KOPT-K1 (cell line): ENCODE data around the gene CPLX3.

Experiments
- H3K27ac ChIP-seq: fragments of 200-600 bp; sonication (generic); 2 replicates; pipeline ENCODE4 v1.5.1; 2016; ENCODE audit warnings: antibody characterized with exemption, mild to moderate bottlenecking, low read depth, low read length; ENCODE audit not compliant: poor library complexity, severe bottlenecking
- H3K36me3 ChIP-seq: fragments of 200-600 bp; sonication (generic); 2 replicates; pipeline ENCODE4 v1.5.1; 2017; ENCODE audit warnings: antibody characterized with exemption, mild to moderate bottlenecking, low read length, moderate library complexity; ENCODE audit not compliant: insufficient read depth
- H3K9me3 ChIP-seq: fragments of 200-600 bp; sonication (generic); 2 replicates; pipeline ENCODE4 v1.5.1; 2017; ENCODE audit warnings: antibody characterized with exemption, low read length, mild to moderate bottlenecking; ENCODE audit not compliant: insufficient read depth, poor library complexity, severe bottlenecking

Gene CPLX3

GRCh38 chr15:74855857-74856256, 29.4 kb downstream of the CPLX3 start:
- peaks cover 49% of the 10 kb centered on the region for H3K36me3 ChIP-seq
- H3K9me3 ChIP-seq = no peaks in the 10 kb centered on the region
- no peak overlapping the region for H3K27ac ChIP-seq

- Histone ChIP-seq H3K27ac (no peak overlapping the region), H3K9me3 (no peaks in the 10 kb centered on the region), H3K36me3 (peaks cover 42% of the 10 kb centered on the region)
These were observed 30.1 kb downstream of the CPLX3 start for GRCh38 chr15:74856537-74856936.

GRCh38 chr15:74857082-74857655, 30.7 kb downstream of the CPLX3 start:
- Histone ChIP-seq H3K36me3 (peaks cover 36% of the 10 kb centered on the region), H3K9me3 (no peaks in the 10 kb centered on the region), H3K27ac (no peak overlapping the region)

GRCh38 chr15:74857671-74858368, 31.4 kb downstream of the CPLX3 start:
- Histone ChIP-seq H3K36me3 (peaks cover 29% of the 10 kb centered on the region), H3K9me3 (no peaks in the 10 kb centered on the region), H3K27ac (no peak overlapping the region)

GRCh38 chr15:74858369-74858740, 31.9 kb downstream of the CPLX3 start:
- Histone ChIP-seq H3K9me3 (no peaks in the 10 kb centered on the region), H3K36me3 (peaks cover 24% of the 10 kb centered on the region), H3K27ac (no peak overlapping the region)

GRCh38 chr15:74863239-74864056, 37.0 kb downstream of the CPLX3 start:
- H3K27ac ChIP-seq = no peak overlapping the region
- H3K36me3 ChIP-seq = peaks cover 15% of the 10 kb centered on the region; the same call in 1 of the 2 replicates
- peaks cover 8% of the 10 kb centered on the region for H3K9me3 ChIP-seq

GRCh38 chr15:74864296-74864695, 37.9 kb downstream of the CPLX3 start:
- peaks cover 9% of the 10 kb centered on the region for H3K9me3 ChIP-seq
- peaks cover 24% of the 10 kb centered on the region; the same call in 1 of the 2 replicates for H3K36me3 ChIP-seq
- no peak overlapping the region for H3K27ac ChIP-seq

GRCh38 chr15:74865316-74865715, 38.9 kb downstream of the CPLX3 start:
- H3K36me3 ChIP-seq = peaks cover 31% of the 10 kb centered on the region; the same call in 1 of the 2 replicates
- H3K27ac ChIP-seq = no peak overlapping the region
- peaks cover 9% of the 10 kb centered on the region for H3K9me3 ChIP-seq

- Histone ChIP-seq H3K9me3 (peaks cover 9% of the 10 kb centered on the region), H3K27ac (no peak overlapping the region), H3K36me3 (peaks cover 31% of the 10 kb centered on the region; the same call in 1 of the 2 replicates)
These were observed 39.7 kb downstream of the CPLX3 start for GRCh38 chr15:74866090-74866489.

GRCh38 chr15:74867466-74868038, 41.1 kb downstream of the CPLX3 start:
- H3K9me3 ChIP-seq = peaks cover 9% of the 10 kb centered on the region
- no peak overlapping the region for H3K27ac ChIP-seq
- peaks cover 31% of the 10 kb centered on the region; the same call in 1 of the 2 replicates for H3K36me3 ChIP-seq

- H3K9me3 ChIP-seq = peaks cover 9% of the 10 kb centered on the region
- no peak overlapping the region for H3K27ac ChIP-seq
These were observed 41.6 kb downstream of the CPLX3 start for GRCh38 chr15:74868059-74868458.

GRCh38 chr15:74869372-74869725, 42.9 kb downstream of the CPLX3 start:
- H3K27ac ChIP-seq = peak overlapping the region; percentile 5
- H3K36me3 ChIP-seq = peaks cover 31% of the 10 kb centered on the region; the same call in 1 of the 2 replicates
- H3K9me3 ChIP-seq = peaks cover 9% of the 10 kb centered on the region

More at GRCh38 chr15:74868059-74868458, 41.6 kb downstream of the CPLX3 start:
- peaks cover 31% of the 10 kb centered on the region; the same call in 1 of the 2 replicates for H3K36me3 ChIP-seq

- peak overlapping the region; percentile 5 for H3K27ac ChIP-seq
- peaks cover 9% of the 10 kb centered on the region for H3K9me3 ChIP-seq
- peaks cover 31% of the 10 kb centered on the region; the same call in 1 of the 2 replicates for H3K36me3 ChIP-seq
These were observed 43.4 kb downstream of the CPLX3 start for GRCh38 chr15:74869726-74870407.

- Histone ChIP-seq H3K36me3 (peaks cover 31% of the 10 kb centered on the region; the same call in 1 of the 2 replicates), H3K27ac (no peak overlapping the region), H3K9me3 (peaks cover 9% of the 10 kb centered on the region)
These were observed 44.2 kb downstream of the CPLX3 start for GRCh38 chr15:74870436-74871215.
